Forelimb muscle (tissue), 1 donor: ENCODE measurements around the gene BUD23. TPM values are rescaled to one million over a fixed set of nuclear protein-coding genes. Genes with fewer than 3 reads are reported as not detected.
A peak's percentile ranks its signal among the peaks of the same experiment; 100 is the strongest.
"Not testable (repeated sequence)": the region's sequence is repeated elsewhere in the genome, so short reads cannot be mapped to it uniquely, and the experiment has no call there.

Experiments
- DNase-seq: peaks from one replicate; pipeline ENCODE4 v3.0.0-alpha.2; 2013; ENCODE audit warnings: low read depth
- polyA plus RNA-seq: library from polyadenylated mRNA; unstranded; fragments of 120-200 nt; gene quantifications from one replicate; pipeline ENCODE4 v1.2.1, GENCODE V29; 2013; ENCODE audit not compliant: insufficient read length

BUD23 gene
- polyA plus RNA-seq, 1 donor: 83.7 TPM

DNA sequence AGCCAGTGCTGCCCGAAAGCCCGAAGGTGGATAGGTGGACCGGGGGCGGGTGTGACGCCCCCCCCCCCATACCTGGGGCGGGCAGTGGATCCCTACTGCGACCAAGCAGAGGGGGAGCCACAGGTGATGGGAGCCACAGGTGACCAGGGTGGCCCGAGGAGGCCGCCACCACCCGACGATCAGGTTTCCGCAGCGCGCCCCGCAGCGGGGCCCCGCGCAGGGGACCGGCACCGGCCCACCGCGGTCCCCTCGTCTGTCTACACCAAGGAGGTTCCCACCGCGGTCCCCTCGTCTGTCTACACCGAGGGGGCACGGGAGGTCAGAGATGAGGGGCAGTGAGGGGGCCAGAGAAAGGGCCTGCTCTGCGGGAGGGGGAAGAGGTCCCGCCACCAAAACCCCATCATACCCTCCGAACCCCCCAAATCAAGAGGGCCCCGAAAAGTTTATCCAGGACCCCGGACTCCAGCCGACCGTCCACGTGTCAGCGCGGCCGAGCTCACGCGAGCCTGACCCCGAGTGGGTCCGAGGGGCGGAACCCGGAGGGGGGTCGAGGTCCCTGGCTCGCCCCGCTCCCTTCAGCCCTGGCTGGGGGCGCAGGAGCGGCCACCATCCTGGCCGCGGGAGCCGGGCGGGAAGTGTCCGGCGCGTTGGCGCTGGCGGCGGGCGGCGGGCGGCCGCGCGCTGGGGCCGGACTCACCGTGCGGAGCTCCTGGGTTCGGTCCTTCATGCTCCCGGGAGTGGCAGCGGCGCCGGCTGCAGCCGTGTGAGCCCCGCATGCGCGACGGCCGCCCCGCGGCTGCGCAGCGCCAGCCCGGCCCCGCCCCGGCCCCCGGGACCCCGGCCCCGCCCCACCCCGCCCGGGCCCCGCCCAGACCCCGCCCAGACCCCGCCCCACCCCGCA is 35.8 kb downstream of the BUD23 start, which contains the start of gene STX1A:
STX1A (minus strand) TSS at position 765 of the 901 bp plus-strand sequence; CDS start at position 727, 38 bp downstream.
- no peak for DNase-seq

DNA sequence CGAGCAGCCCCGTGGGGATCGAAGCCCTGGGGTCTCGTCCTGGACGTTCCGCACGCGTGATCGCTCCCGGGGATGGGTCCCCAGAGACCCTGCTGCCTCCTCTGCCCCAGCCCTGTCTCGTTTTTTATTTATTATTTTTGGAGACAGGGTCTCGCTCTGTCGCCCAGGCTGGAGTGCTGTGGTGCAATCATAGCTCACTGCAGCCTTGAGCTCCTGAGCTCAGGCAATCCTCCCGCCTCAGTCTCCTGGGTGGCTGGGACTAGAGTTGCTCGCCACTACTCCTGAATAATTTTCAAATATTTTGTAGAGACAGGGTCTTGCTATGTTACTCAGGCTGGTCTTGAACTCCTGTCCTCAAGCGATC is 36.4 kb downstream of the BUD23 start:
- no peak for DNase-seq

DNA sequence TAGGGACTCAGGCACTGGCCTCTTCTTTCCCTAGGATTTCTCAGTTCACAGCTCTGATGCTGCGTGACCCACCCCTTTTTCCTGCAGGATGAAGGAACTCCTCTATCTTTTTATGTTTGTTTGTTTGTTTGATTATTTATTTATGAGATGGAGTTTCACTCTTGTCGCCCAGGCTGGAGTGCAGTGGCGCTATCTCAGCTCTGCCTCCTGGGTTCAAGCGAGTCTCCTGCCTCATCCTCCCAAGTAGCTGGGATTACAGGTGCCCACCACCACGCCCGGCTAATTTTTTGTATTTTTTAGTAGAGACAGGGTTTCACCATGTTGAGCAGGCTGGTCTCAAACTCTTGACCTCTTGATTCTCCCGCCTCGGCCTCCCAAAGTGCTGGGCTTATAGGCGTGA is 37.0 kb downstream of the BUD23 start:
- DNase-seq: not testable (repeated sequence)

GRCh38 chr7:73721377-73721817 is 38.0 kb downstream of the BUD23 start:
- DNase-seq: no peak

- not testable (repeated sequence) for DNase-seq
Measured at GRCh38 chr7:73722182-73722581, 38.8 kb downstream of the BUD23 start.

GRCh38 chr7:73722785-73723184 is 39.4 kb downstream of the BUD23 start:
- no peak for DNase-seq

GRCh38 chr7:73723813-73724212 is 40.4 kb downstream of the BUD23 start:
- no peak for DNase-seq

DNA sequence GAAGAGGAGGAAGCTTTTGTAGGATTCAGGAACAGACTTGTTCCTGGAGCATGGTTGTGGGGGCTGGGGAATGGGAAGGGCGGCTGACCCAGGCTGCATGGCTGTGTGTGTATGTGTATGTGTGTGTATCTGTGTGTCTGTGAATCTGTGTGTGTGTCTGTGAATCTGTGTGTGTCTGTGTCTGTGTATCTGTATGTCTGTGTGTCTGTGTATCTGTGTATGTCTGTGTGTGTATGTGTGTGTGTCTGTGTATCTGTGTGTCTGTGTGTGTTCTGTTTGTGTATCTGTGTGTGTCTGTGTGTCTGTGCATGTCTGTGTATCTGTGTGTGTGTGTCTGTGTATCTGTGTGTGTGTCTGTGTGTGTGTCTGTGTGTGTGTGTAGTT is 42.7 kb downstream of the BUD23 start:
- DNase-seq: no peak

GRCh38 chr7:73727952-73728351 is 44.6 kb downstream of the BUD23 start:
- no peak for DNase-seq

DNA sequence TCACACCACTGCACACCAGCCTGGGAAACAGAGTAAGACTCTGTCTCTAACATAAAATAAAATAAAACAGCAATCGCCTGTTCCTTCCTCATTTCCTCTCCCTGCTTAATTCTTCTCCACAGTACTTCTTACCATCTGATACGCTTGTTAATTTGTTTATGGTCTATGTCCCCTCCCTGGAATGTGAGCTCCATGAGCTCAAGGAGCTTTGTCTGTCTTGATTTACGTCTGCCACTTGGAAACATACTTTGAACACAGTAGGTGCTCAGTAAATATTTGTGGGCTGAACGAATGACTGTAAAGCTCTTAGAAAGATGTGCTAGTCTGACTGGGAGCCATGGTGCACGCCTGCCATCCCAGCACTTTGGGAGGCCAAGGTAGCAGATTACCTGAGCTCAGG is 45.2 kb downstream of the BUD23 start:
- DNase-seq: no peak

- no peak for DNase-seq
Measured at GRCh38 chr7:73730485-73730884, 47.1 kb downstream of the BUD23 start.

DNA sequence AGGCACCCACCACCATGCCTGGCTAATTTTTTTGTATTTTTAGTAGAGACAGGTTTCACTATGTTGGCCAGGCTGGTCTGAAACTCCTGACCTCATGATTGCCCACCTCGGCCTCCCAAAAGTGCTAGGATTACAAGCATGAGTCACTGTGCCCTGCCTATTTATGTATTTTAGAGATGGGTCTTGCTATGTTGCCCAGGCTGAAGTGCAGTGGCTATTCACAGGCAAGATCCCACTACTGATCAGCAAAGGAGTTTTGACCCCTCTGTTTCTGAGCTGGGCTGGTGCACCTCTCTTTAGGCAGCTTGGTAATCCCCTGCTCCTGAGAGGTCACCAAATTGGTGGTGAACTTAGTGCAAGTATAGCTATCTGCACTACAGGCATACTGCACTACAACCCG is 49.0 kb downstream of the BUD23 start:
- DNase-seq: no peak

GRCh38 chr7:73734619-73735527 is 51.5 kb downstream of the BUD23 start:
- DNase-seq: no peak

DNA sequence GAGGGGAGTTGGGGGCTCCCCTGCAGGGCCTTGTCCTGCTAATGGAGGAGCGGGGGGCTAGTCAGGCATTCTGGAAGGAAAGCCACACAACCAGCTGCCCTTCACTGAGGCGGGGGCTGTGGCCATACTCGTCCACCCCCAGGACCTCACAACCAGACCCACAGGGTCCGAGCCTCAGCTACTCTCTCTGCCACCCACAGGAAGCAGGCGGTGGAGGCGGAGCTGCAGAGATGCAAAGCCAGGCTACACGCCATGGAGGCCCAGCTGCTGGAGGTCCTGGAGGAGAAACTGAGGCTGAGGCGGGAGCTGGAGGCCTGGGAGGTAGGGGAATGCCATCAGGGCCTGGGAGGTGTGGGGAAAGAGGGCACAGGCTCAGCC is 52.1 kb downstream of the BUD23 start:
- DNase-seq: no peak

DNA sequence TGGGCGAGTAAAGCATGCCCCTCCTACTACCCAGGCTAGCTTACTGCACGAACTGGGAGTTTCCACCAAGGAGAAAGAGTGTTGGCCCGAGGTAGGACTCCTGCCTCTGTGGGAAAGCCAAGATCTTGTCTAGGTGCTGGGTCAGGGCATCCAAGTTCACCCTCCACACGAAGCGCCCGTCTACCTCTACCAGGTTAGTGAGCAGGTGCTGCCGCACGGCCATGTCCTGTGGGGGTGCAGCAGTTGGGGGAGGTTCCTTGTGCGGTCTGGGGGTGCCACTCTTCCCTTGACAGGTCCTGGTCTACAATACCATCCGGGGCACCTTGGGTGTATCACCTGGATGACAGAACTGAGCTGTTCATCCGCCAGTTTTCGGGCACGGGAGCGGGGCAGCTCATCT is 53.5 kb downstream of the BUD23 start:
- DNase-seq: no peak

GRCh38 chr7:73737491-73738219 is 54.3 kb downstream of the BUD23 start:
- DNase-seq: no peak

- DNase-seq: no peak
Measured at GRCh38 chr7:73738220-73738611, 54.8 kb downstream of the BUD23 start.

DNA sequence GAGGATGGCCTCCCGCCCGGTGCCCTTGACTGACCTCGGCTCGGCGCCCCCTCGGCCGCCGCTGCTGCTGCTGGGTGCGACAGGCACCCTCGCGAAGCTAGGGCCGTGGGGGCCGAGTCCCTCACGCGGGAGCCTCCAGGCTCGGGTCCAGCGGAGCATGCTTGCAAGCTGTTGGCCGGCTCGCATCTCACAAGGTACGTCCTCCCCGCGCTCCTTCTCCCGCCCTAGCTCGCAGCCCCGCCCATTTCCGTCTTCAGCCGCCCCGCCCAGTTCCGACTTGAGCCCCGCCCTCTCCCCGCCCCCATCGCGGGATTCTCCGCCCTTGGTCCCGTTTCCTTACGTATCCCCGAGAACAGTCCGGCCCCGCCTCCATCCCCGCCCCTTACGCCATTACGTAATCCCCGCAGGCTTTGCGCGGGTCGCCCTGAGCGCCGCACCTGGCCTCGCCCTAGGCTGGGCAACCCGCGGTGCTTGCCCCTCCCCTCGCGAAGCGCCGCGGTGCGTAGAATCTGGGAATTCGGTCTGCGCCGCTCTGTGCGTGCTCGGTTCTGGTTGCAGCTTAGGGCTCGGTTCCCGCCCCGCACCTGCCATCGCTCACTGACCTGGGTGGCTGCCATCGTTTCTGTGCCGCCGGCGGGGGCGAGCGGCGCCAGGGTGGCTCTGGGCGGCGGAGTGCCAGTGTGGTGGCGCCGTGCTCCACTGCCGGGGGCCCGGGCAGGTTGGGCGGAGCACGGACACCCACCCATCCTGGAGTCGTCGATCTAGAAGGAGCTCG is 55.4 kb downstream of the BUD23 start, which contains the start of gene ABHD11:
ABHD11 (minus strand) TSS at position 191 of the 775 bp plus-strand sequence; CDS start at position 159, 32 bp downstream.
- DNase-seq: peak; percentile 70

GRCh38 chr7:73739387-73739767 is 56.0 kb downstream of the BUD23 start:
- DNase-seq: no peak

GRCh38 chr7:73740212-73740611 is 56.8 kb downstream of the BUD23 start:
- no peak for DNase-seq

DNA sequence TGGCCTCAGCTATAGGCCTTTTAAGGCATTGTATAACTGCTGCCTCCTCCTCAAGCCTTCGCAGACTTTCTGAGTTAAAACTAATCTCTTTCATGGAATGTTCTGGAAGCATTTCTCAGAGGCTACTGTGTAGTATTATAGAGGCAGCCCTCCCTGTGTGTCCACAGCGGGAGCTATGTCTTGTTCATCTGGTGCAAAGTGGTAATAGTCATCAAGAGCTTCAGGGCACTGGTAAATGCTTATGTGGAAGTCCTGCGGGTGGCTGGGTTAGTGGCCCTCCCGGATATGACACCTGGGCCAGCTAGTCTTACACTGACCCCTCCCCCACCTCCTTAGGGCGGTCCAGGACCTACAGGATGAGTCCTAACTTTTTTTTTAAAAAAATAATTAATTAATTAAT is 57.4 kb downstream of the BUD23 start:
- DNase-seq: no peak
